Middle frontal gyrus (tissue), 1 donor: ENCODE data around the gene PDGFA.

Experiments
- DNase-seq: peaks from one replicate; pipeline ENCODE4 v3.0.0-alpha.2; 2015; ENCODE audit warnings: low spot score; ENCODE audit errors: extremely low spot score

PDGFA gene

GRCh38 chr7:491292-491957, 28.2 kb downstream of the PDGFA start:
- DNase-seq: no peak

DNA sequence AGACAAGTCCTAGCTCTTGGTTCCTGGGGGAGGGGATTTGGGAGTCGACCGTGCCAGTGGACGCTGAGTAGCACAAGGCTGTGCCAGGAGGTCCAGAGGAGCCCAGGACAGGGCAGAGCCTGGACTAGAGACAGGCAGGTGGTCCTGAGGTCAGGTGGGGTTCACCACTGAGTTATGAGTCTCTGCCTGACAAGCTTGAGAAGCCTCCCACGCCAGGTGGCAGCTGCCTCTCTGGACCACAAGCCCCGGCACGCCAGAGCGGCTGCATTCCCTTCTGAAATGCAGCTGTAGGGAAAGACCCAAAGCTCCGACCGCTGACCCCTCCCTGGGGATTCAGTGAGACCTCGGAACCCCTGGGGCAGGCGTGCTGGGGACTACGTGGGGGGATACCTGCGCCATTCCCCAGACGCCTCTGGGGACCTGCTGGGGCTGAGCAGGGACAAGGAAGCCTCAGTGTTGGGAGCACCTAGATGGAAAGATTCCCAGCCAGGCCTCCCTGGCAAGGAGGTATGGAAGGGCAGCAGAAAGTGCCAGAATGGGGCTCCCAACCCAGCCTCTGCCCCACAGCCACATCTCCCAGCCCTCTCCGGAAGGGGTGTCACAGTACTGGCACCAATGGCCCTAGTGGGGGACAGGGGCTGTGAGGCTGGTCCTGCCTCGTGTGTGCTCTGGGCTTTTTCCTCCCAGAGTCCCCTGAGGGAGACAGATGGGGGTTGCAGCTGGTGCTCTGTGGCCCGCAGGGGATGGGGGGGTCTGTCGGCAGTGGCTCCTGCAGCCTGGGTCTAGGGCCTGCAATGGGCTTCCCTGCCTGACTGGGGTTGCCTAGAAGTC, 29.0 kb downstream of the PDGFA start:
- no peak for DNase-seq

DNA sequence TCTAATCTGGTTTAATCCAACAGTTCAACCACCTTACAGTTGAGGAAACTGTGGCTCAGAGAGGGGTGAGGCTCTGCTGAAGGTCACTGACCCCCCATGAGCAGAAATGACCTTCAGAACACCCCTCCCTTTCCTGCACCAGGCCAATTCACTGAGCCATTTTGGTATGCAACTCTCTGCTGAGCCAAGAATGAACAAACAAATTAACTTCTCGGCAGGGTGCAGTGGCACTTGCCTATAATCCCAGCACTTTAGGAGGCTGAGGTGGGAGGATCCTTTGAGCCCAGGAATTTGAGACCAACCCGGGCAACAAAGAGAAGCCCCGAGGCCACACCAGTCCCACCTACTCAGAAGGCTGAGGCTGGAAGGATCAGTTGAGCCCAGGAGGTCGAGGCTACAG, 29.8 kb downstream of the PDGFA start:
- DNase-seq: no peak

- DNase-seq: no peak
Observed at GRCh38 chr7:486216-486743, 33.4 kb downstream of the PDGFA start.

DNA sequence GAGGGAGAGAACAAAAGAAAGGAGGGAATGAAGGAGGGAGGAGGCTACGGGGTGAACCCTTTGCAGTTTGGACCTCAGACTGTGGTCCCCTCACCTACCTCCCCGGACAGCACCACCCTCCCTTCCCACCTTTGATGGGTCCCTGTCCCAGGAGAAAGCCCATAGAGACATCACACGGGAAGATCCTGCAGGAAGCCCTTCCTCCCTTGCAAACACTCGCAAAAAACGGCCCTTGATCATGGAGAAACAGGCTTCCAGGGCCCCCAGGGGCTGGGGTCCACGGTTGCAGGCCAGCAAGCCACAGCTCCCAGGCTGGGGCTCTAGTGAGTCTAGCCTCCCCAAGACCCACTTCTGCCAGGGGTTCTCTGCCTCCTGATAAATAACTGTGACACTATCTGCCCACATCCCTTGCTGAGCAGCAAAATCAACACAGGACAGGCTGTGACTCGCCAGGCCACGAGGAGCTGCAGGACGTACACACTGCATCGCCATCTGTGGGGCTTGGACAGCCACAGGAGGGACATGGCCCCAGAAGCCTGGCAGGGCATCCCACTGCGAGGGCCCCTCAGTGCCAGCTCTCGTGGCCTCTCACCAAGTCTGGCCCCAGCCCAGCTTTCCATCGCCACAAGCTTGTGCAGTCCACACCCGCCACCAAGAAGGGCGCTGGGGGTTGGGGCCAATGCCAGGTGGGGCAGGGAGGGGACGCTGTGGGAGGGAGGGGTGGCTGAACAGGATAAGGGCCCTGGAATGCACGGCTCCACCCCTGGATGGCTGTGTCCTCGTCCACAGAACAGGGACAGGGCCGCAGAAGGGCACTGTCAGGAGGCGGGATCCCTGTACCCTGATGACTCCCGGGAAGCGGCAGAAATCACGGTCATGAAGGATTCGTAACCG, 34.2 kb downstream of the PDGFA start:
- no peak for DNase-seq

GRCh38 chr7:484356-485101, 35.1 kb downstream of the PDGFA start:
- DNase-seq: no peak

GRCh38 chr7:483656-484355, 35.8 kb downstream of the PDGFA start:
- no peak for DNase-seq

DNA sequence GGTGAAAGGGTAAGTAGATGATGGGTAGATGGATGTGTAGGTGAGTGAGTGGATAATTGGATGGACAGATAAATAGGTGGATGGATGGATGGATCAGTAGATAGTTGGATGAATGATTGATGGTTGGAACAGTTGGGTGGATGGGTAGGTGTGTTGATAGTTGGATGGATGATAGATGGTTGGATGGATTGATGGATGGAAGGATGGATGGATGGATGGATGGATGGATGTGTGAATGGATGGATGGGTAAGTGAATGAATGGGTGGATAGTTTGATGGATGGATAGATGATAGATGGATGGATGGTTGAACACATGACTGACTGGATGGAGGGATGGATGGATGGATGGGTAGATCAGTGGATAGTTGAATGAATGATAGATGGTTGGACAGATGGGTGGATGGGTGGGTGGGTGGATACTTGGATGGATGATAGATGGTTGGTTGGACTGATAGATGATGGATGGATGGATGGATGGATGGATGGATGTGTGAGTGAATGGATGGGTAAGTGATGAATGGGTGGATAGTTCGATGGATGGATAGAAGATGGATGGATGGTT, 37.0 kb downstream of the PDGFA start:
- no peak for DNase-seq

GRCh38 chr7:481219-481930, 38.3 kb downstream of the PDGFA start:
- no peak for DNase-seq

DNA sequence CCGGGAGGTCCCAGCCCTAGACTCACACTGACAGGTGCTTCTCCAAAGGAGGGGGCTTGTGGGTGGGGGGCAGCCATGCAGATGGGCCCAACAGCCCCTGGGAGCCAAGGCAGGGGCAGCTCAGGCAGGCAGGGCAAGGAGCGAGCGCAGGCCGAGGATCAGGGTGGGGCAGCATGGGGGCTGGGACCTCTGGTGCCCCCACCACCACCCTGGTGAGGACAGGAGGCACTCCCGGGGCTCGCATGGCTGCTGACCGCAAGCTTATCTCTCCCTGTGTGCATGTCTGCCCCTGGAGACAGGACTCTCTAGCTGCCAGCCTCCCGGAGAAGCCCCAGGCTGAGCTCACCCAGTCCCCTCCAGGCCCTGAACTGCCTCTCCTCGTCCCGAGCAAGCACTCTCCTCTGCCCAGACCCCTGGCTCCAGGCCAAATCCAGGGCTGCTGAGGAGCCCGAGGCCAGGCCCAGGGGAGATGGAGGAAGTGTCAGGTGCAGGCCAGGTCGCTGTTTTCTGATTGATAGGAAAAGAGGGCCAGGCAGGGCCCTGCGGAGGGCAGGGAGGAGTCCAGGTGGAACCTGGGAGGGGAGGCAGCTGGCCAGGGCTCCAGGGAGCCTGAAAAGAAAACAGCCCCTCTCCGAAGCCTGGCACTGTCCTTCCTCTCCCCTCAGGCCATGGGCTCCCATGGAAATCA, 39.0 kb downstream of the PDGFA start:
- DNase-seq: no peak

- DNase-seq: no peak
Observed at GRCh38 chr7:479948-480499, 39.6 kb downstream of the PDGFA start.

DNA sequence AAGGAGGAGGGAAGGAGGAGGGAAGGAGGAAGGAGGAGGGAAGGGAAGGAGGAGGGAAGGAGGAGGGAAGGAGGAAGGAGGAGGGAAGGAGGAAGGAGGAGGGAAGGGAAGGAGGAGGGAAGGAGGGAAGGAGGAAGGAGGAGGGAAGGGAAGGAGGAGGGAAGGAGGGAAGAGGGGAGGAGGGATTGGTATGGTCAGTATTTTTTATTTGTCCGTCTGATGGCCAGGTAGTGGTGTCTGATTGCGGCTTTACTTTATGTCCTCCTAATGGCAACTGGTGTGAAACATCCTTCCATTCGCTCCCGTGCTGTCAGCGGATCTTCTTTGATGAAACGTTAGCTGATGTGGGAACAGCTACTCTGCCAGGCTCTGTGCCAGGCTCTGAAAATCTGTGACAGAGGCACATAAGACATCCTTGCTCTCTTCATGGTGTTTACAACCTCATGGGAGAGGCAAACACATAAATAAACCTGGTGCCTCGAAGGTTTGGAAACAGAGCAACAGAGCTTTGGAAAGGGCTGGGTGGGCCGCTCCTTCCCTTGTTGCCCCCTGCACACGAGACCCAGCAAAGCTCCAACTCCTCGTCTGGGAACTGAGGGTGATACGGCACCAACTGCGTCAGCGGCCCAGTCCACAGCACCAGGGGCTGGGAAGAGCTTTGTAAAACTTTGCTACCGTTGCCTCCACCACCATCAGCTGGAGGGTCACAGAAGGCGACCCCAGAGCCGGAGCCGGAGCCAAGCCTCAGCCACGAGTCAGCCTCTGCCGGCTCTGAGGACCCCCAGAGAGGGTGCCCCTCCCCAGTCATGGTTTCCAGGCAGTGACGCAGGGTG, 40.3 kb downstream of the PDGFA start:
- no peak for DNase-seq

DNA sequence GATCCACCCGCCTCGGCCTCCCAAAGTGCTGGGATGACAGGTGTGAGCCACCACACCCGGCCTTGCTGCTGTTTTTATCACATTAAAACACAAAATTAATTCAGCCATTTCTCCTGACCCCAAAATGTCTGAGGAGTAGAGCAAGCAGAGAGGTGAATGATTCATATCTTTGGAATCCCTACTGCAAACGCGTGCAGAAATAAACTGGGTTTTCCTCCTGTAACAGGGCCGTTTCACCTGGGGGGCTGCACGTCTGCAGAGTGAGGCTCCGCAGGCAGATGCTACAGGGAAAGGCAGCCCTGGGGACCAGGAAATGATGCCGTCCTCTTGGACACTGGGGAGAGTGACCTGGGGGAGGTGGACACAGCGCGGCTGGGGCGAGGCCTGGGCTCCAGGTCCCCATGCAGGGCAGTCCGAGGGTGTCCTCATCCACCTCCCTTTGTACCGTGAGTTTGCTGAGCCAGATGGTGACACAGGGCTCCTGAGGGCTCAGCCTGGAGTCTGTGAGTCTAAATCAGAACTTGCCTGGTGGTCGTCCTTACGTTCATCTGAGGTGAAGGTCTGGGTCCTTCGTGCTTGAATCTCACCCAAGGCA, 41.9 kb downstream of the PDGFA start:
- DNase-seq: no peak

DNA sequence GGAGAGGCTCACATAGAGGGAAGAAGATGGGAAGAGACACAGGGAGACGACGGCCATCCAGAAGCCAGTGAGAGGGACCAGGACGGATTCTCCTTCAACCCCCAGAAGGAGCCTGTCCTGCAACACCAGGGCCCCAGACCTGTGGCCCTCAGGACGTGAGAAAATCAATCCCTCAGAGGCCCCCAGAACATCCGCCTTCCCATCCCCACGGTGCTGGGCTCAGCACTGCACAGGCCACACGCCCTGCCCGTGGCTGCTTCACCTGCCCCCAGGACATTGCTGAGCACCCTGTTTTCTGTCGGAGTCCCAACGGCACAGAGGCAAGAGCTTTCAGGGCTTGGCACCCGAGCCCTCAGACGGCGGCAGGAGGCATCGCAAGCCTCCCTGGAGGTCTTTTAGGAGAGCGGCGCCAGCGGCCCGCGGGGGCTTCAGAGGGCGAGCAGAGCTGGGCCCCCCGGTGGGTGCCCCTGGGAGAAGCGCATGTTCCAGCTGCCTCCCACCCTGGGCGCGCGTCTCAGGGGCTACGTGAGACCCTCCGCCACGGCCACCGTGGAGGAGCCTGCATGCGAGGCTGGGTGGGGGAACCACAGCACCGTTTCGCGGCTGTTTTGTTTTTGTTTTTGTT, 42.8 kb downstream of the PDGFA start:
- no peak for DNase-seq

DNA sequence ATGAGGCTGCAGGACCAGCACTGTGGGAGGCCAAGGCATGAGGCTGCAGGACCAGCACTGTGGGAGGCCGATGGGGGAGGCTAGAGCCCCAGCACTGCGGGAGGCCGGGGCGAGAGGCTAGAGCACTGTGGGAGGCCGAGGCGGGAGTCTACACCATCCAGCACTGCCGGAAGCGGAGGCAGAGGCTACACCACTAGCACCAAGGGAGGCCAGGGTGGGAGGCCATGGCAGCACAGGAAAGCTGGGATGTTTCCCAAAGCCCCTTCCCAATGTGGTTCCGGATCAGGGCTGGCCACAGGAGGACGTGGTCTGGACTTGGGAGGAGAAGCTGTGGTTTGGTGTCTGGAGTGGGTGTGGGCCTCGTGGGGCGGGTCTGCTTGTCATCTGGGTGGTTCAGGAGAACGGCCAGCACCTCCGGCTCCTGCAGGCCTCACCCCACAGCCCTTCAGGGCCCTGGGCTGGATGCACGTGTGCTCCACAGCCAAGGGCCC, 43.6 kb downstream of the PDGFA start:
- no peak for DNase-seq

- DNase-seq: no peak
Observed at GRCh38 chr7:475425-475728, 44.3 kb downstream of the PDGFA start.
